GM18951 (cell line): ENCODE data around the gene PARS2.

Experiments
- POLR2A ChIP-seq: IDR thresholded peaks from 4 replicates; pipeline ENCODE4 v1.6.1; 2011; ENCODE audit warnings: mild to moderate bottlenecking; ENCODE audit not compliant: insufficient read length, insufficient read depth; ENCODE audit errors: extremely low read depth
- in situ Hi-C: fragments of 300-500 bp; cut with MboI; formaldehyde crosslinking; loops from one replicate; pipeline ENCODE4 v1.12.0; 2022; ENCODE audit warnings: low sequenced_read_pairs, mixed read lengths, inconsistent platforms; ENCODE audit not compliant: unreplicated experiment

Gene PARS2

DNA sequence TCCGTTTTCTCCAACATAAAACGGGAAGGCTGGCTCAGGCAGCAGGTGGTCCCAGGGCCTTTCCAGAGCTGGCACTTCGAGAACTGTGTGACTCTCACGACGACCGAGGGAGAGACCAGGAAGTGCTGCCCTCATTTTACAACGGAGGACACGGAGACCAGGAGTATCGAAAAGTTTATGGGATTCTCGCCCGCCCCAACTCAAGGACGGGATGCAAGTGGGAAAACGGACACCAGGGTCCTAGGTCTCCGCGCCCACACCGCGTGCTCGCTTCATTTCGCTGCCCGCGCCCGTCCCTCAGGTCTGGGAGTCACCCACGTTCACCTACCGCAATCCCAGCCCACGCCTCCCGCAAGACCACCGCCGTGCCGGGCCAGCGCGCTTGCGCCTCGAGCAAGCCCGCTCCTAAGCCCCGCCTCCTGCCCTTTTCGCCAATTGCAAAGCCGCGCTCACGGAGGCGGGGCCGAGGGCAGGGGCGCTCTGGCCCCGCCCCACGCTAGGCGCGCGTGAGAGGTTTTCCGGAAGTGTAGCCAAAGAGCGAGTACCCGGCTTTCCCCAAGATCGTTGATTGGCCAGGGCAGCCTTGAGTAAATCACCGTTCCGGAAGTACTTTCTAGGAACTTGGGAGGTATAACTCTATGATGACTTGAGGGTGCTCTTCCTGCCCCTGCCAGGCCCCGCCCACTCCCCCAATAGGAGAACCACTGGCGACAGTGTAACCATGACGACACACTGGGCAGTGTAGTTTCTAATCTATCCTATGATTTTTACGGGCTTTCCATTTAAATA is at the start of gene PARS2:
Gene PARS2 (minus strand): TSS at position 391 of the 789 bp plus-strand sequence. CDS start 5,362 bp downstream, outside the sequence.
- in situ Hi-C loops, result no loop called here
- TF ChIP-seq POLR2A, result peak; percentile 81

DNA sequence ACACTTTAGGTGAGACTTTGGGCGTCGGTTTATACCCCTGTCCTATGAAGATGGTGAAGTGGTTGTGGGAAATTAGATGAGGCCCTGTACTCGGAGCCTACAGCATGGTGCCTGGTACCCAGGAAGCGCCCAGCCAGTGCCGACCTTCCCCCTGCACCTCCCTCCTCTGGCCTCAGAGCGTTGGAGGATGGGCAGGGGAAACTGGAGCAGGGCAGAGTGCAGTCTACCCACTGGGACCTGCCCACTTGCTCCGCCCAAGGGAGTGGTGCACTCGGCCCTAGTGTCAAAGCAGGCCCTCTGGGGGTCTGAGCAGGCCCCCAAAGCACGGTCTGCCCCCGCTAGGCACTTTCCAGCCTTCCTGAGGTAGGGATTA is 49.8 kb upstream of the PARS2 start:
- no peak for TF ChIP-seq POLR2A
- in situ Hi-C loops, result loop anchor here (10.0 kb wide), 1 partner anchor 139 kb away; no protein-coding TSS in a partner anchor

GRCh38 chr1:54813485-54814125 is 49.3 kb upstream of the PARS2 start:
- in situ Hi-C loops, result loop anchor here (10.0 kb wide), 1 partner anchor 139 kb away; no protein-coding TSS in a partner anchor
- TF ChIP-seq POLR2A, result no peak

DNA sequence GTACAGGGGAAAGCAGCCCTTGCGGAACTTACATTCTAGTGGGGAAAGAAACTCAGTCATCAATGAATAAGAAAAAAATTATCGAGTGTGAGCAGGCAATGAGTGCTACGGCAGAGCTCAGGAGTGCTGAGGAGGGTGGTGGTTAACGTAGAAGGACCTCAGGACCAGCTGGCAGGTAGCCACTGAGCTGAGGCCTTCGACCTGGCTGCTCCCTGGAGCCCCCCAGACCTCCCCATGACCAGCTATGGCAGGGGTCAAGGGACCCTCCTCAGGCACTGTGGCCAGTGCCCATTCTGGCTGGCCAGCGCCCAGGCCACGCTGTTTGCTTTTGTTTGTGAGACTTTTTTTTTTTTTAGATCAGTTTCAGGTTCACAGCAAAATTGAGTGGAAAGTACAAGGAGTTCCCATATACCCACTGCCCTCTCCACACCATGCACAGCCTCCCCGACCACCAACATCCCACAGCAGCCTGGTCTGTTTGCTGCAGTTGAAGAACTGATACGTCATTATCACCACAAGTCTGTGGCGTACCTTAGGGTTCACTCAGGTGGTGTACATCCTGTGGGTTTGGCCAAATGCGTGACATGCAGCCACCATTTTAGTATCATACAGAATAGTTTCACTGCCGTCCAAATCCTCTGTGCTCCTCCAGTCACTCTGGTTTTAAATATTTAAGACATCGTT is 48.6 kb upstream of the PARS2 start:
- in situ Hi-C loops, result loop anchor here (10.0 kb wide), 1 partner anchor 138 kb away; no protein-coding TSS in a partner anchor

GRCh38 chr1:54811739-54812655 is 47.7 kb upstream of the PARS2 start:
- TF ChIP-seq POLR2A, result no peak
- in situ Hi-C loops, result loop anchor here (10.0 kb wide), 1 partner anchor 137 kb away; no protein-coding TSS in a partner anchor

More for the DNA sequence above, 48.6 kb upstream of the PARS2 start:
- TF ChIP-seq POLR2A, result no peak

DNA sequence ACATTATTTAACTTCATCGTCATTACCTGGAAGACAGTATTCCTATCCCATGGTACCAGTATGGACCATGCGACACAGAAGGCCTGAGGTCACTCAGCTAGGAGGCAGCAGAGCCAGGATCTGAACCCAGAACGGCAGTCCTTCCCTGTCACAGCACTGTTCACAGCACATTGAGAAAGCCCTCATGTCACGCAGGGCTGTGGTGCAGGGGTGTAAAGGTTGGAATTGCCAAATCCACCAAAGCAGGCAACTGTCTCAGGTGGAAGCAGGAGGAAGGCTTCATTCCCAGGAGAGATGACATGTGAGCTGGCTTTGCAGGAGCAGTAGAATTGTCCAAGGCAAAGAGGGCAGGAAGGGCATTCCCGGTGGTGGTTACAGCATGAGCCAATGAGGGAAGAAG is 46.7 kb upstream of the PARS2 start:
- no peak for TF ChIP-seq POLR2A
- in situ Hi-C loops, result loop anchor here (10.0 kb wide), 1 partner anchor 136 kb away; no protein-coding TSS in a partner anchor

- in situ Hi-C loops, result loop anchor here (10.0 kb wide), 1 partner anchor 136 kb away; no protein-coding TSS in a partner anchor
- TF ChIP-seq POLR2A, result no peak
Observed at GRCh38 chr1:54810153-54810942, 46.0 kb upstream of the PARS2 start.

- TF ChIP-seq POLR2A, result no peak
- in situ Hi-C loops, result loop anchor here (10.0 kb wide), 1 partner anchor 135 kb away; no protein-coding TSS in a partner anchor
Observed at GRCh38 chr1:54809496-54810074, 45.3 kb upstream of the PARS2 start.

GRCh38 chr1:54808443-54809207 is 44.3 kb upstream of the PARS2 start:
- in situ Hi-C loops, result no loop called here
- no peak for TF ChIP-seq POLR2A

DNA sequence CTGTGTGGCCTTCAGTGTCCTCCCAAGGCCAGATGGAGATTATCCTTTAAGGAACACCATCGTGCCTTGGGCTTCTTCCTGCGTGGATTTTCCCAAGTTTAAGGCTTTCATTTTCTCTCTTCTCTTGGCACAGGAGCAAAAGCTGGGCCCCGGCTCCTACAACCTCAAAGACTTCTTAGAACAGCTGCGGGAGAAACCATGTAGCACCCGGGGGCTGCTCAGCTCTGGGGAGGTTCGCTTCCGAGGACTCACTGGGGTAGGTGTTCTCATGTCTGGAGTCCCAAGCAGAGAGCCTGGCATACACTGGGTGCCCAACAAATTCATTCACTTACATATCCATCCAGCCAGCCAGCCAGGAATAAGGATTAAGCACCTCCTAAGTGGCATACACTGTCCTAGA is 43.4 kb upstream of the PARS2 start:
- TF ChIP-seq POLR2A, result no peak
- in situ Hi-C loops, result no loop called here
